ENCODE results near the gene PGLYRP2.
"Not testable (repeated sequence)": the region's sequence is repeated elsewhere in the genome, so short reads cannot be mapped to it uniquely, and the experiment has no call there.

Gene PGLYRP2

DNA sequence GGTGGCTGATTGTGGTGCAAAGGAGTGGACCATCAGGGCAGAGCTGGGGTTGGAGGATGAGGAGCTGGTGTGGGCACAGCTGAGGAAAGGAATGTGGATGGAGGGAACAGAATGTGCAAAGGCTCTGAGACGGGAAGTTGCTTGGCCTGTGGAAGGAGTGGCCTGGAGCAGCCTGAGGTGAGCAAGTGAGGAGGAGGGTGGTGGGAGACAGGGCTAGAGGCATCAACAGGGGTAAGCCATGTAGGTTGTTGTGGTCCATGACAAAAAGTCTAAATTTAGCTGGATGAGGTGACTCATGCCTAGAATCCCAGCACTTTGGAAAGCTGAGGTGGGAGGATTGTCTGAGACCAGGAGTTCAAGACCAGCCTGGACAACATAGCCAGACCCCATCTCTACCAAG, 38.5 kb upstream of the PGLYRP2 start:
- no peak for TF ChIP-seq EZH2phosphoT487 (IDR thresholded peaks at IDR 0.05; ENCODE audit: borderline replicate concordance, low read length)
- TF ChIP-seq, protein P1, sequence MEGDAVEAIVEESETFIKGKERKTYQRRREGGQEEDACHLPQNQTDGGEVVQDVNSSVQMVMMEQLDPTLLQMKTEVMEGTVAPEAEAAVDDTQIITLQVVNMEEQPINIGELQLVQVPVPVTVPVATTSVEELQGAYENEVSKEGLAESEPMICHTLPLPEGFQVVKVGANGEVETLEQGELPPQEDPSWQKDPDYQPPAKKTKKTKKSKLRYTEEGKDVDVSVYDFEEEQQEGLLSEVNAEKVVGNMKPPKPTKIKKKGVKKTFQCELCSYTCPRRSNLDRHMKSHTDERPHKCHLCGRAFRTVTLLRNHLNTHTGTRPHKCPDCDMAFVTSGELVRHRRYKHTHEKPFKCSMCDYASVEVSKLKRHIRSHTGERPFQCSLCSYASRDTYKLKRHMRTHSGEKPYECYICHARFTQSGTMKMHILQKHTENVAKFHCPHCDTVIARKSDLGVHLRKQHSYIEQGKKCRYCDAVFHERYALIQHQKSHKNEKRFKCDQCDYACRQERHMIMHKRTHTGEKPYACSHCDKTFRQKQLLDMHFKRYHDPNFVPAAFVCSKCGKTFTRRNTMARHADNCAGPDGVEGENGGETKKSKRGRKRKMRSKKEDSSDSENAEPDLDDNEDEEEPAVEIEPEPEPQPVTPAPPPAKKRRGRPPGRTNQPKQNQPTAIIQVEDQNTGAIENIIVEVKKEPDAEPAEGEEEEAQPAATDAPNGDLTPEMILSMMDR (IDR thresholded peaks at IDR 0.05; ENCODE audit: low read depth, low read length, poor library complexity, severe bottlenecking), result no peak
- Histone ChIP-seq H3K79me2 (ENCODE audit: control insufficient read depth, low read length) (no peaks in the 10 kb centered on the region), H3K27ac (ENCODE audit: low read depth, low read length) (no peak overlapping the region), H3K4me2 (ENCODE audit: low read length) (no peak overlapping the region), H3K4me3 (ENCODE audit: low read length) (no peak overlapping the region), H3K36me3 (ENCODE audit: control insufficient read depth, low read length) (no peaks in the 10 kb centered on the region), H3K27me3 (ENCODE audit: control insufficient read depth, low read length) (no peaks in the 10 kb centered on the region), H3K4me1 (ENCODE audit: control insufficient read depth, low read length) (no peaks in the 10 kb centered on the region), H3K9me3 (ENCODE audit: control insufficient read depth, insufficient read depth, low read length) (peaks cover 13% of the 10 kb centered on the region; the same call in 1 of the 2 replicates), H3F3A (ENCODE audit: control insufficient read depth, insufficient read depth) (no peaks in the 10 kb centered on the region), H3K9me2 (replicated peaks; ENCODE audit: control insufficient read depth, low read length) (no peaks in the 10 kb centered on the region), H4K20me1 (ENCODE audit: control insufficient read depth, insufficient read depth, low read depth, low read length) (no peaks in the 10 kb centered on the region)

DNA sequence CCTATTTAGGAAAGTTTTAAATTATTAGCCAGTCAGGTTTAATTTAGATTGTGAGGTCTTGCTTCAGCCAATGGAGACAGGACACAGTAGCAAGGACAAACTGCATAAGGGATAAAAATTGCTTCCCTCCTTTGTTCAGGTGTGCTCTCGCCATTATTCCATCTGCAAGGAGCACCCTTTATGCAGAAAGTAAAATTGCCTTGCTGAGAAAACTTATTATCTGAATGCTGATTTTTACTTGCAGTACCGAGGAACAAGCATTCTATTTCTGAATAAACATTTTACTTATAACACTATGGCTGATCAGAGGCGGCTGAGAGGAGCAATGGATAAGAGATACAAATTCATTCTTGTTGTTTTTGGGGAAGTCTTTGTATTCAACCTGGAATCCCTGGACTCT, 37.1 kb upstream of the PGLYRP2 start:
- Histone ChIP-seq H3K9me2 (replicated peaks; ENCODE audit: control insufficient read depth, low read length) (no peaks in the 10 kb centered on the region), H3K4me1 (ENCODE audit: control insufficient read depth, low read length) (no peaks in the 10 kb centered on the region), H4K20me1 (ENCODE audit: control insufficient read depth, insufficient read depth, low read depth, low read length) (no peaks in the 10 kb centered on the region), H3K4me2 (ENCODE audit: low read length) (no peak overlapping the region), H3K79me2 (ENCODE audit: control insufficient read depth, low read length) (no peaks in the 10 kb centered on the region), H3F3A (ENCODE audit: control insufficient read depth, insufficient read depth) (no peaks in the 10 kb centered on the region), H3K27me3 (ENCODE audit: control insufficient read depth, low read length) (no peaks in the 10 kb centered on the region), H3K4me3 (ENCODE audit: low read length) (no peak overlapping the region), H3K36me3 (ENCODE audit: control insufficient read depth, low read length) (no peaks in the 10 kb centered on the region), H3K27ac (ENCODE audit: low read depth, low read length) (no peak overlapping the region), H3K9me3 (ENCODE audit: control insufficient read depth, insufficient read depth, low read length) (peaks cover 13% of the 10 kb centered on the region; the same call in 1 of the 2 replicates)
- TF ChIP-seq, protein P1 (IDR thresholded peaks at IDR 0.05; ENCODE audit: low read depth, low read length, poor library complexity, severe bottlenecking), result no peak
- no peak for TF ChIP-seq EZH2phosphoT487 (IDR thresholded peaks at IDR 0.05; ENCODE audit: borderline replicate concordance, low read length)

DNA sequence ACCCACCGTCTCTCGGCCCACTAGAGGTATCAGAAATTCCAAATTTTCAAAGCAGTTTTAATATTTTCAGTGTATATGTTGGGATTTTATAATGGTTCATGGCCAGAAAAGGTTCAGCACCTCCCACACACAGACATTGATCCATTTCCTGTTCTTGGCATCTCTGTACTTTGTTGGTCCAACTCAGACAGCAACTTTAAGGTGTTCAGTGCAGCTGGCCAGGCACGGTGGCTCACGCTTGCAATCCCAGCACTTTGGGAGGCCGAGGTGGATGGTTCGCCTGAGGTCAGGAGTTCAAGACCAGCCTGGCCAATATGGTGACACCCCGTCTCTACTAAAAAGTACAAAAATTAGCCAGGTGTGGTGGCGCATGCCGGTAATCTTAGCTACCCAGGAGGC, 35.9 kb upstream of the PGLYRP2 start:
- H3K36me3 ChIP-seq (ENCODE audit: control insufficient read depth, low read length); H3K4me2 ChIP-seq (ENCODE audit: low read length); H3K4me3 ChIP-seq (ENCODE audit: low read length); H3K79me2 ChIP-seq (ENCODE audit: control insufficient read depth, low read length); H3K4me1 ChIP-seq (ENCODE audit: control insufficient read depth, low read length); H3K9me2 ChIP-seq (replicated peaks; ENCODE audit: control insufficient read depth, low read length); H3K27me3 ChIP-seq (ENCODE audit: control insufficient read depth, low read length); H3F3A ChIP-seq (ENCODE audit: control insufficient read depth, insufficient read depth); H4K20me1 ChIP-seq (ENCODE audit: control insufficient read depth, insufficient read depth, low read depth, low read length); H3K27ac ChIP-seq (ENCODE audit: low read depth, low read length): not testable (repeated sequence)
- peaks cover 13% of the 10 kb centered on the region; the same call in 1 of the 2 replicates for H3K9me3 ChIP-seq (ENCODE audit: control insufficient read depth, insufficient read depth, low read length)

DNA sequence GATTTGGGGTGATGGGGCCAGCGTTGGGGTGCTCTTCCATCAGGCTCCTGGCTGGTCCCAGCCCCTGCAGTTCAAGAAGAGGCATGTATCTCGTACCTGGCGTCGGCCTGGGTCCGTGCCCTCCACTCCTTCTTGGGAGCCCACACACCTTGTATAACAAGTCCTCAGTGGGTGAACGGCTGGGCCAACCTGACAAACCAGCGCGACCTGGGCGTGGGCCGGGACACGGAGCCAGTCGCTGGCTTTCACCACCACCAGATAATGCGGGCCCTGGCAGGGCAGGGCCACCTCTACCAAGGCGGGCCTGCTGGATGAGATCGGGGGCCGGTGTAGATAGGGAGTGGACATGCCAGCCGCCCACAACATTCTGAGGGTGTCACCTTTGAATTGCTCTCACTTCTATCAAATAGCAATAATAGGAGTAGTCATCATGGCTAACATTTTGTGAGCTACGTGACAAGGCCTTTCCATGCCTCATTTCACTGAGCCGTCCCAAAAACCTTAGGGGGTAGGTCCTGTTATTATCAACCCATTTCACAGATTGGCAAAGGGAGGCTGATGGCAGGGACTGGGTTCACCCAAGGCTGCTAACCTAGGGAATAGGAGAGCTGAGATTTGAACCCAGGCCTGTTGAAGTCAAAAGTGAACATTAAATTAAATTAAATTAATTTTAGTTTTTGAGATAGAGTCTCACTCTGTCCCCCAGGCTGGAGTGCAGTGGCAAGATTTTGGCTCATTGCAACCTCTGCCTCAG, 32.5 kb upstream of the PGLYRP2 start:
- Histone ChIP-seq H3K27me3 (ENCODE audit: control insufficient read depth, low read length) (no peaks in the 10 kb centered on the region), H3K79me2 (ENCODE audit: control insufficient read depth, low read length) (no peaks in the 10 kb centered on the region), H3K36me3 (ENCODE audit: control insufficient read depth, low read length) (no peaks in the 10 kb centered on the region), H3K9me2 (replicated peaks; ENCODE audit: control insufficient read depth, low read length) (no peaks in the 10 kb centered on the region), H3K27ac (ENCODE audit: low read depth, low read length) (no peak overlapping the region), H3K9me3 (ENCODE audit: control insufficient read depth, insufficient read depth, low read length) (peaks cover 7% of the 10 kb centered on the region; the same call in 1 of the 2 replicates), H3K4me1 (ENCODE audit: control insufficient read depth, low read length) (no peaks in the 10 kb centered on the region), H4K20me1 (ENCODE audit: control insufficient read depth, insufficient read depth, low read depth, low read length) (no peaks in the 10 kb centered on the region), H3K4me3 (ENCODE audit: low read length) (no peak overlapping the region), H3K4me2 (ENCODE audit: low read length) (no peak overlapping the region), H3F3A (ENCODE audit: control insufficient read depth, insufficient read depth) (no peaks in the 10 kb centered on the region)
- no peak for TF ChIP-seq EZH2phosphoT487 (IDR thresholded peaks at IDR 0.05; ENCODE audit: borderline replicate concordance, low read length)
- TF ChIP-seq, protein P1 (IDR thresholded peaks at IDR 0.05; ENCODE audit: low read depth, low read length, poor library complexity, severe bottlenecking), result no peak

Data from DOHH2 (cell line).